HL-60 (cell line): ENCODE results near the gene PRSS33.

Source experiments
- DNase-seq, 2 experiments: peaks; one replicate each; pipeline ENCODE4 v3.0.0-alpha.2; 2010 to 2020; ENCODE audit warnings: low read depth in 1 of 2, low spot score in 1 of 2
- H3K27ac ChIP-seq: fragments of 250-450 bp; sonication (Bioruptor Pico); replicated peaks from 2 replicates; pipeline ENCODE4 v1.5.1; 2020; ENCODE audit warnings: mild to moderate bottlenecking, moderate library complexity
- H3K27me3 ChIP-seq: fragments of 250-450 bp; sonication (Bioruptor Pico); 2 replicates; pipeline ENCODE4 v1.5.1; 2021; ENCODE audit warnings: mild to moderate bottlenecking, moderate library complexity; ENCODE audit not compliant: insufficient read depth, poor library complexity, severe bottlenecking
- H3K4me3 ChIP-seq: replicated peaks from 2 replicates; pipeline ENCODE4 v1.5.1; 2011; ENCODE audit warnings: mild to moderate bottlenecking, control low read depth, low read length; ENCODE audit not compliant: insufficient read depth
- GABPA ChIP-seq: IDR thresholded peaks from 2 replicates; pipeline ENCODE4 v1.6.1; 2012; ENCODE audit warnings: low read depth
- POLR2AphosphoS5 ChIP-seq: IDR thresholded peaks from 2 replicates; pipeline ENCODE4 v1.6.1; 2012; ENCODE audit warnings: low read depth
- REST ChIP-seq: IDR thresholded peaks from 2 replicates; pipeline ENCODE4 v1.6.1; 2012; ENCODE audit warnings: low read depth; ENCODE audit not compliant: insufficient replicate concordance
- SPI1 ChIP-seq: IDR thresholded peaks from 2 replicates; pipeline ENCODE4 v1.6.1; 2012; ENCODE audit warnings: low read depth, mild to moderate bottlenecking, borderline replicate concordance
- TF ChIP-seq, protein P1 (sequence below): IDR thresholded peaks from one replicate; pipeline ENCODE4 v1.5.1; 2011; ENCODE audit warnings: low read length, control low read depth, inconsistent platforms; ENCODE audit not compliant: insufficient read depth

PRSS33 gene

GRCh38 chr16:2818272-2818876 lies 31.0 kb upstream of the PRSS33 start:
- H3K27me3 ChIP-seq: no peaks in the 10 kb centered on the region
- no peak for TF ChIP-seq SPI1
- DNase-seq: no peak
- no peak overlapping the region for H3K27ac ChIP-seq
- H3K4me3 ChIP-seq: no peak overlapping the region

DNA sequence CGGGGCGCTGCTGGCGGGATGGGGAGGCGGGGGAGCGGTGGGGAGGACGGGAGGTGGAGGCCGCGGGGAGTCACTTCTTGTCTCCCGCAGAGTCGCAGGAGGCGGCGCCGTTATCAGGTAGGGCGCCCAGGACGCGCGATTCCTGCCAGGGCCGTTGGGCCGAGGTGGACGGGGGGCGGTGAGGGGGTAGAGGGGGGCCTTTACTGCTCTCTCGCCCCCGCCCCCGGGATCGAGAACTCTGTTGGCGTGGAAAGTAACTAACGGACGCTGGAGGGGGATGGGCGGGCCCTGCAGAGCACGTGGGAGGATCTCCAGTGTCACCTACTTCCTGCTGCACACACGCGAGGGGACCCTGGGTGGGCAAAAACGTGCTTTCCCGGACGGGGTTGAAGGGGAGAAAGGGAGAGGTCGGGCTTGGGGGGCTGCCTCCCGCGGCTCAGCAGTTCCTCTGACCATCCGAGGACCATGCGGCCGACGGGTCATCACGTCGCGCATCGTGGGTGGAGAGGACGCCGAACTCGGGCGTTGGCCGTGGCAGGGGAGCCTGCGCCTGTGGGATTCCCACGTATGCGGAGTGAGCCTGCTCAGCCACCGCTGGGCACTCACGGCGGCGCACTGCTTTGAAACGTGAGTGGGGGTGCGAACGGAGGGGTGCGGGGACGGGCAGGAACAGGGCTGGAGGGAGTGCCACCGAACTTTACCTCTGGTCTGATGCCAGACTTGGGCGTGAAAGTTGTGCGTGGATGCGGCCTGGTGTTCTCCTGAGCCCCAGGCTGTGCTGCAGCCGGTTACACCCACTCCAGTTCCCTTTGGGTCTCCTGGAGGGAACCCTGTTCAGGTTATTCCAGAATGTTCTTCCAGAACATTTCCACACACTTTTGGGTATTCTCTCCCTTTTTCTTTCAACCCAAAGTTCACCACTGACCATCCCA lies 30.2 kb upstream of the PRSS33 start:
- H3K27me3 ChIP-seq: no peaks in the 10 kb centered on the region
- no peak overlapping the region for H3K27ac ChIP-seq
- TF ChIP-seq POLR2AphosphoS5 (no peak), REST (no peak), SPI1 (no peak), GABPA (no peak)
- TF ChIP-seq, protein P1, sequence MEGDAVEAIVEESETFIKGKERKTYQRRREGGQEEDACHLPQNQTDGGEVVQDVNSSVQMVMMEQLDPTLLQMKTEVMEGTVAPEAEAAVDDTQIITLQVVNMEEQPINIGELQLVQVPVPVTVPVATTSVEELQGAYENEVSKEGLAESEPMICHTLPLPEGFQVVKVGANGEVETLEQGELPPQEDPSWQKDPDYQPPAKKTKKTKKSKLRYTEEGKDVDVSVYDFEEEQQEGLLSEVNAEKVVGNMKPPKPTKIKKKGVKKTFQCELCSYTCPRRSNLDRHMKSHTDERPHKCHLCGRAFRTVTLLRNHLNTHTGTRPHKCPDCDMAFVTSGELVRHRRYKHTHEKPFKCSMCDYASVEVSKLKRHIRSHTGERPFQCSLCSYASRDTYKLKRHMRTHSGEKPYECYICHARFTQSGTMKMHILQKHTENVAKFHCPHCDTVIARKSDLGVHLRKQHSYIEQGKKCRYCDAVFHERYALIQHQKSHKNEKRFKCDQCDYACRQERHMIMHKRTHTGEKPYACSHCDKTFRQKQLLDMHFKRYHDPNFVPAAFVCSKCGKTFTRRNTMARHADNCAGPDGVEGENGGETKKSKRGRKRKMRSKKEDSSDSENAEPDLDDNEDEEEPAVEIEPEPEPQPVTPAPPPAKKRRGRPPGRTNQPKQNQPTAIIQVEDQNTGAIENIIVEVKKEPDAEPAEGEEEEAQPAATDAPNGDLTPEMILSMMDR: no peak
- DNase-seq: no peak
- H3K4me3 ChIP-seq: no peak overlapping the region

DNA sequence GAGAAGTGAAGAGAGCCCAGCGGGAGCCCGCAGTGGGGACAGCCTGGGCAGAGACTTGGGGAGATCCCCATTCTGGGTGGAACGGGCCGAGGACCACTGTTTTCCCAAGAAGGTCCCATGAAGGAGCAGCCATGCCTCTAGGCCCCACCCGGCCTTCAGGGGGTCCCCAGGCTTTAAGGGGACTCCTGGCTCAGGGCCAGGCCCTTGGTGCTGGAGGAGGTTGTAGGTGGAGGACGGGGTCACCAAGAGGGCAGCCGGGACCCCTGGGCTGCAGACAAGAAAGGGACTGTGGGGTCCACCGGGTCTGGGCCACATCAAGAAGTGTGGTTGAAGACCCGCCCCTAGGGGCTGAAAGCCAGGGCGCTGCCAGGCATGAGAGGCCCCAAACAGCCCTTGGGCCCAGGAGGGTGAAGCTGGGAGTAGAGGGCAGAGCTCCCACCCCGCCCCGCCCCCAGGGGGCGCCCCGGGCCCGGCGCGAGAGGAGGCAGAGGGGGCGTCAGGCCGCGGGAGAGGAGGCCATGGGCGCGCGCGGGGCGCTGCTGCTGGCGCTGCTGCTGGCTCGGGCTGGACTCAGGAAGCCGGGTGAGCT lies 29.5 kb upstream of the PRSS33 start, which contains the start of gene PRSS21:
PRSS21 (plus strand) TSS at position 487 of the 589 bp plus-strand sequence; CDS start at position 519, 32 bp downstream.
- DNase-seq: no peak
- no peak within 1 kb of the TSS for H3K4me3 ChIP-seq
- TF ChIP-seq GABPA (no peak), REST (no peak)
- TF ChIP-seq, protein P1: no peak
- no peaks in the 10 kb centered on the region for H3K27me3 ChIP-seq
- no peak within 1 kb of the TSS for H3K27ac ChIP-seq

- Histone ChIP-seq H3K27ac (no peak overlapping the region), H3K4me3 (no peak overlapping the region), H3K27me3 (no peaks in the 10 kb centered on the region)
- TF ChIP-seq SPI1 (no peak), POLR2AphosphoS5 (no peak), REST (no peak), GABPA (no peak)
- TF ChIP-seq, protein P1: no peak
- no peak for DNase-seq
Observed at GRCh38 chr16:2815299-2815771, 28.0 kb upstream of the PRSS33 start.
